H9 (cell line): ENCODE measurements around the gene LAMTOR4. TPM values are rescaled to one million over a fixed set of nuclear protein-coding genes. Genes with fewer than 3 reads are reported as not detected.
A peak's percentile ranks its signal among the peaks of the same experiment; 100 is the strongest.

Experiments
- DNase-seq: peaks from one replicate; pipeline ENCODE4 v3.0.0-alpha.2; 2017
- H2AFZ ChIP-seq: one replicate; pipeline ENCODE4 v1.6.1; 2013; ENCODE audit warnings: mild to moderate bottlenecking, low read length, control low read depth, moderate library complexity
- H2AK5ac ChIP-seq: 2 replicates; pipeline ENCODE4 v1.6.1; 2013; ENCODE audit warnings: low read length, control low read depth, mixed read lengths; ENCODE audit not compliant: insufficient read length
- H2BK120ac ChIP-seq: one replicate; pipeline ENCODE4 v1.6.1; 2013; ENCODE audit warnings: low read depth, mild to moderate bottlenecking, low read length, control low read depth, inconsistent platforms; ENCODE audit not compliant: poor library complexity, severe bottlenecking
- H2BK12ac ChIP-seq: 2 replicates; pipeline ENCODE4 v1.6.1; 2013; ENCODE audit warnings: low read length, control low read depth, mixed read lengths, low read depth; ENCODE audit not compliant: insufficient read length
- H2BK15ac ChIP-seq: 2 replicates; pipeline ENCODE4 v1.6.1; 2013; ENCODE audit warnings: low read depth, low read length, control low read depth
- H2BK20ac ChIP-seq: one replicate; pipeline ENCODE4 v1.6.1; 2013; ENCODE audit warnings: low read depth, mild to moderate bottlenecking, low read length, control low read depth, inconsistent platforms; ENCODE audit not compliant: poor library complexity, severe bottlenecking
- H2BK5ac ChIP-seq: 2 replicates; pipeline ENCODE4 v1.6.1; 2013; ENCODE audit warnings: low read length, control low read depth, mixed read lengths; ENCODE audit not compliant: insufficient read length
- H3K14ac ChIP-seq: 2 replicates; pipeline ENCODE4 v1.6.1; 2013; ENCODE audit warnings: low read length, control low read depth; ENCODE audit not compliant: insufficient read depth
- H3K18ac ChIP-seq: 2 replicates; pipeline ENCODE4 v1.6.1; 2013; ENCODE audit warnings: low read depth, mild to moderate bottlenecking, mixed read lengths, low read length, control low read depth; ENCODE audit not compliant: insufficient read length
- H3K23ac ChIP-seq: 2 replicates; pipeline ENCODE4 v1.6.1; 2013; ENCODE audit warnings: low read length, control low read depth, mixed read lengths, low read depth; ENCODE audit not compliant: insufficient read length
- H3K23me2 ChIP-seq: 2 replicates; pipeline ENCODE4 v1.6.1; 2013; ENCODE audit warnings: low read depth, mild to moderate bottlenecking, mixed read lengths, low read length, control low read depth; ENCODE audit not compliant: insufficient read length, poor library complexity, severe bottlenecking
- H3K27ac ChIP-seq: 2 replicates; pipeline ENCODE4 v1.5.1; 2013; ENCODE audit warnings: low read length, control low read depth, mixed read lengths, low read depth; ENCODE audit not compliant: insufficient read length
- H3K27me3 ChIP-seq: 2 replicates; pipeline ENCODE4 v1.6.1; 2013; ENCODE audit warnings: low read length, control low read depth, inconsistent platforms; ENCODE audit not compliant: insufficient read depth
- H3K4ac ChIP-seq: 2 replicates; pipeline ENCODE4 v1.6.1; 2013; ENCODE audit warnings: low read depth, mild to moderate bottlenecking, control low read depth, inconsistent platforms, low read length, moderate library complexity
- H3K4me1 ChIP-seq: 2 replicates; pipeline ENCODE4 v1.6.1; 2013; ENCODE audit warnings: low read length, control low read depth, inconsistent platforms; ENCODE audit not compliant: insufficient read depth
- H3K4me2 ChIP-seq: 2 replicates; pipeline ENCODE4 v1.6.1; 2013; ENCODE audit warnings: low read length, control low read depth, mixed read lengths; ENCODE audit not compliant: insufficient read length, insufficient read depth
- H3K56ac ChIP-seq: 2 replicates; pipeline ENCODE4 v1.6.1; 2013; ENCODE audit warnings: low read depth, mild to moderate bottlenecking, mixed read lengths, low read length, control low read depth; ENCODE audit not compliant: insufficient read length
- H3K79me1 ChIP-seq: 2 replicates; pipeline ENCODE4 v1.6.1; 2013; ENCODE audit warnings: low read depth, mild to moderate bottlenecking, moderate library complexity, low read length, control low read depth, inconsistent platforms; ENCODE audit not compliant: insufficient read depth, poor library complexity, severe bottlenecking
- H3K79me2 ChIP-seq: 2 replicates; pipeline ENCODE4 v1.6.1; 2013; ENCODE audit warnings: low read length, control low read depth, inconsistent platforms; ENCODE audit not compliant: insufficient read depth
- H3K9ac ChIP-seq: 2 replicates; pipeline ENCODE4 v1.6.1; 2013; ENCODE audit warnings: low read length, control low read depth, mixed read lengths; ENCODE audit not compliant: insufficient read length; ENCODE audit errors: extremely low read depth
- H3K9me3 ChIP-seq: one replicate; pipeline ENCODE4 v1.6.1; 2013; ENCODE audit warnings: low read depth, low read length, inconsistent platforms; ENCODE audit not compliant: control insufficient read depth
- H3T11ph ChIP-seq: one replicate; pipeline ENCODE4 v1.6.1; 2013; ENCODE audit warnings: mild to moderate bottlenecking, low read length, control low read depth, inconsistent platforms
- H4K20me1 ChIP-seq: one replicate; pipeline ENCODE4 v1.6.1; 2013; ENCODE audit not compliant: control insufficient read depth, insufficient read length, insufficient read depth
- H4K5ac ChIP-seq: 2 replicates; pipeline ENCODE4 v1.6.1; 2013; ENCODE audit warnings: low read depth, mild to moderate bottlenecking, mixed read lengths, low read length, control low read depth; ENCODE audit not compliant: insufficient read length
- H4K8ac ChIP-seq: replicated peaks from 2 replicates; pipeline ENCODE4 v1.6.1; 2013; ENCODE audit warnings: low read length, control low read depth, mixed read lengths, low read depth; ENCODE audit not compliant: insufficient read length
- H4K91ac ChIP-seq: 2 replicates; pipeline ENCODE4 v1.6.1; 2013; ENCODE audit warnings: low read depth, mild to moderate bottlenecking, moderate library complexity, mixed read lengths, low read length, control low read depth; ENCODE audit not compliant: insufficient read length
- H3K27ac Mint-ChIP-seq, 3 experiments: 2 replicates in 2 of 3; 3 replicates in 1 of 3; pipeline ENCODE4 v1.8.0; 2020 to 2021; ENCODE audit warnings: mixed read lengths in 3 of 3, mild to moderate bottlenecking in 1 of 3, moderate library complexity in 1 of 3
- H3K27me3 Mint-ChIP-seq: 2 replicates; pipeline ENCODE4 v1.8.0; 2021; ENCODE audit warnings: low read depth, mild to moderate bottlenecking, moderate library complexity, mixed read lengths
- H3K36me3 Mint-ChIP-seq, 3 experiments: 2 replicates in 2 of 3; 3 replicates in 1 of 3; pipeline ENCODE4 v1.8.0; 2020 to 2021; ENCODE audit warnings: low read depth in 3 of 3, mixed read lengths in 3 of 3; ENCODE audit not compliant: insufficient read depth in 1 of 3
- H3K4me1 Mint-ChIP-seq, 2 experiments: 2 replicates each; pipeline ENCODE4 v1.8.0; 2020; ENCODE audit warnings: mixed read lengths in 2 of 2
- H3K4me3 Mint-ChIP-seq, 2 experiments: 2 replicates in 1 of 2; 3 replicates in 1 of 2; pipeline ENCODE4 v1.8.0; 2020 to 2021; ENCODE audit warnings: mild to moderate bottlenecking in 2 of 2, mixed read lengths in 2 of 2, moderate library complexity in 1 of 2
- H3K9me3 Mint-ChIP-seq, 2 experiments: 2 replicates in 1 of 2; 3 replicates in 1 of 2; pipeline ENCODE4 v1.8.0; 2020; ENCODE audit warnings: mild to moderate bottlenecking in 2 of 2, mixed read lengths in 2 of 2, moderate library complexity in 1 of 2
- WGBS: extraction: QIAGEN DNeasy Blood & Tissue Kit; methylation state at CpG from one replicate; pipeline ENCODE4 v1.1.7; 2013; ENCODE audit warnings: missing lambda C conversion rate, low lambda C conversion rate, mixed read lengths; ENCODE audit not compliant: insufficient read length; ENCODE audit errors: extremely low coverage; 5-methylcytosine and 5-hydroxymethylcytosine counted together
- total RNA-seq: library from RNA; stranded (reverse); gene quantifications from 2 replicates; pipeline ENCODE4 v1.2.1, GENCODE V29; 2021
- TF ChIP-seq, protein P1 (sequence below): fragments of 200-600 bp; sonication (generic); conservative IDR thresholded peaks from 3 replicates; pipeline ENCODE4 v1.8.0; 2021; ENCODE audit warnings: antibody characterized with exemption, mild to moderate bottlenecking

Gene LAMTOR4
- total RNA-seq, 1 experiment from 2014 or later: 179 TPM

DNA sequence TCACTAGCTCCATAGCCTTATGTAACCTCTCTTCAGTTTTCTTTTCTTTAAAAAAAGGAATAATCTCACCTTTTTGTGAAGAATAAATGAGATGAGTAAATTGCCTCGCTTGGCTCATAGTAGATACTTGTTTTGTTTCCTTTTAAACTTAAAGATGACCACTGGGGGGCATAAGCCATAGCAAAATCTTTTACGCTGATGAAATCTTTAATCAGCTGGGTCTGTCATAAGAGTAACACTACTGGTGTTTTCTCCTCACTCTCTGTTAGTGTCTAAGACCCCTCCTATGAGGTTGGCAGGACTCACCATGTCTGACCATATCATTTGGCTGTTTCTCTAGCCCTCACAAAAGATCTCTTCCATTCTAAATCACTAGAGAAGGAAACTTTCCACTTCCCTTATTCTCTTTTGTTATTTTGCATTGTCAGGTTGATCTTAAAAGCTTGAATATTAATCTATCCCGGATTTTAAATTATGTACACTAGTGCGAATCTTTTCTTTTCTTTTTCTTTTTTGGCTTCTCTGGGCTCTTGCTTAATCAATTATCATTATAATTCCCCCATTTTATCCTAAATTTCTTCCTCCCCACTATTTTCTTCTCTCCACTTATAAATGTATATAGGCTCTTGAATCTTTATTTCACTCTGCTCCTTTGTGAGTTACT is 41.5 kb downstream of the LAMTOR4 start:
- no peak overlapping the region for H3K27ac ChIP-seq
- no peak overlapping the region for H2BK15ac ChIP-seq

More for the DNA sequence above, 41.5 kb downstream of the LAMTOR4 start:
- no peak overlapping the region for H4K5ac ChIP-seq
- H3T11ph ChIP-seq: no peak overlapping the region
- H3K9me3 ChIP-seq: no peaks in the 10 kb centered on the region
- H3K23me2 ChIP-seq: no peaks in the 10 kb centered on the region
- Mint-ChIP-seq H3K4me1 (peaks cover 2 to 3% of the 10 kb centered on the region in 2 experiments; a peak in 2 of 4 replicates), H3K36me3 (no peaks in the 10 kb centered on the region), H3K27ac (no peak overlapping the region), H3K27me3 (peaks cover 14% of the 10 kb centered on the region), H3K9me3 (no peaks in the 10 kb centered on the region), H3K4me3 (no peak overlapping the region)
- H3K4ac ChIP-seq: no peak overlapping the region
- no peak overlapping the region for H3K56ac ChIP-seq
- H3K4me1 ChIP-seq: no peaks in the 10 kb centered on the region
- no peak overlapping the region for H3K4me2 ChIP-seq
- no peaks in the 10 kb centered on the region for H3K79me1 ChIP-seq
- H3K18ac ChIP-seq: no peak overlapping the region
- H2BK20ac ChIP-seq: no peak overlapping the region
- H3K9ac ChIP-seq: no peak overlapping the region
- no peak overlapping the region for H2BK120ac ChIP-seq
- no peak overlapping the region for H4K8ac ChIP-seq
- H3K23ac ChIP-seq: no peak overlapping the region
- H2BK12ac ChIP-seq: no peak overlapping the region
- no peaks in the 10 kb centered on the region; the same call in 1 of the 2 replicates for H3K27me3 ChIP-seq
- no peak overlapping the region for H2AK5ac ChIP-seq
- H3K79me2 ChIP-seq: no peaks in the 10 kb centered on the region
- no peak overlapping the region for H3K14ac ChIP-seq
- DNase-seq: no peak
- no peak overlapping the region for H4K91ac ChIP-seq
- WGBS: no CpG with 5 or more reads among the region's 4 CpGs
- H2BK5ac ChIP-seq: no peak overlapping the region
- H4K20me1 ChIP-seq: no peaks in the 10 kb centered on the region
- TF ChIP-seq, protein P1, sequence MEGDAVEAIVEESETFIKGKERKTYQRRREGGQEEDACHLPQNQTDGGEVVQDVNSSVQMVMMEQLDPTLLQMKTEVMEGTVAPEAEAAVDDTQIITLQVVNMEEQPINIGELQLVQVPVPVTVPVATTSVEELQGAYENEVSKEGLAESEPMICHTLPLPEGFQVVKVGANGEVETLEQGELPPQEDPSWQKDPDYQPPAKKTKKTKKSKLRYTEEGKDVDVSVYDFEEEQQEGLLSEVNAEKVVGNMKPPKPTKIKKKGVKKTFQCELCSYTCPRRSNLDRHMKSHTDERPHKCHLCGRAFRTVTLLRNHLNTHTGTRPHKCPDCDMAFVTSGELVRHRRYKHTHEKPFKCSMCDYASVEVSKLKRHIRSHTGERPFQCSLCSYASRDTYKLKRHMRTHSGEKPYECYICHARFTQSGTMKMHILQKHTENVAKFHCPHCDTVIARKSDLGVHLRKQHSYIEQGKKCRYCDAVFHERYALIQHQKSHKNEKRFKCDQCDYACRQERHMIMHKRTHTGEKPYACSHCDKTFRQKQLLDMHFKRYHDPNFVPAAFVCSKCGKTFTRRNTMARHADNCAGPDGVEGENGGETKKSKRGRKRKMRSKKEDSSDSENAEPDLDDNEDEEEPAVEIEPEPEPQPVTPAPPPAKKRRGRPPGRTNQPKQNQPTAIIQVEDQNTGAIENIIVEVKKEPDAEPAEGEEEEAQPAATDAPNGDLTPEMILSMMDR: peak; percentile 53
- H2AFZ ChIP-seq: no peak overlapping the region
